ENCODE results near the gene PRMT7. TPM values are rescaled to one million over a fixed set of nuclear protein-coding genes. Genes with fewer than 3 reads are reported as not detected.

The PRMT7 gene
- polyA plus RNA-seq, 3 donors, result 15.0 to 41.1 (median 15.2) TPM

GRCh38 chr16:68397710-68398201, 86.9 kb downstream of the PRMT7 start:
- no peak overlapping the region for H3K4me3 ChIP-seq (replicated peaks in 1 of 3; ENCODE audit: low read depth in 2 of 3, low read length in 3 of 3)
- WGBS (ENCODE audit: insufficient coverage), result 86% methylated on average over 4 of the region's 6 CpGs
- no peak overlapping the region for H3K27ac ChIP-seq (ENCODE audit: low read depth in 1 of 2, low read length in 2 of 2)
- Mint-ChIP-seq H3K4me1 (no peaks in the 10 kb centered on the region), H3K4me3 (no peak overlapping the region), H3K9me3 (no peaks in the 10 kb centered on the region), H3K36me3 (no peaks in the 10 kb centered on the region), H3K27me3 (ENCODE audit: low read depth in 3 of 3) (peaks cover 1 to 10% (median 3%) of the 10 kb centered on the region in 3 donors), H3K27ac (peak overlapping the region in 1 of 7 donors; percentile 33)
- H3K36me3 ChIP-seq (replicated peaks in 1 of 2; ENCODE audit: control insufficient read depth in 1 of 2, insufficient read depth in 2 of 2, low read length in 2 of 2), result no peaks in the 10 kb centered on the region
- TF ChIP-seq CTCF (IDR thresholded peaks at IDR 0.05), result no peak
- no peak overlapping the region for H3K9ac ChIP-seq (ENCODE audit: insufficient read depth, low read length, poor library complexity, severe bottlenecking)
- DNase-seq, result no peak
- no peaks in the 10 kb centered on the region for H4K20me1 ChIP-seq (ENCODE audit: insufficient read depth, low read length)
- intact Hi-C loops (cut with micrococcal nuclease), result no loop called here
- no peaks in the 10 kb centered on the region for H3K9me3 ChIP-seq (replicated peaks in 1 of 2; ENCODE audit: control insufficient read depth in 1 of 2, insufficient read depth in 1 of 2, low read length in 2 of 2)
- no peak overlapping the region for H2AFZ ChIP-seq (ENCODE audit: insufficient read depth, low read depth, low read length, poor library complexity, severe bottlenecking)
- no peaks in the 10 kb centered on the region for H3K27me3 ChIP-seq (ENCODE audit: control insufficient read depth in 2 of 2, insufficient read depth in 2 of 2, low read length in 2 of 2)
- no peak overlapping the region for H3K4me2 ChIP-seq (replicated peaks; ENCODE audit: extremely low read depth, low read length, poor library complexity, severe bottlenecking)
- H3K4me1 ChIP-seq (ENCODE audit: control insufficient read depth in 1 of 2, insufficient read depth in 2 of 2, low read length in 2 of 2), result no peaks in the 10 kb centered on the region
- H3K79me2 ChIP-seq (ENCODE audit: insufficient read depth, low read length), result no peaks in the 10 kb centered on the region

GRCh38 chr16:68399456-68399855, 88.6 kb downstream of the PRMT7 start:
- no peaks in the 10 kb centered on the region for H3K36me3 Mint-ChIP-seq
- H3K27ac Mint-ChIP-seq, result no peak overlapping the region

More at GRCh38 chr16:68399456-68399855, 88.6 kb downstream of the PRMT7 start:
- Histone ChIP-seq H3K4me3 (replicated peaks in 1 of 3; ENCODE audit: low read depth in 2 of 3, low read length in 3 of 3) (no peak overlapping the region), H3K9ac (ENCODE audit: insufficient read depth, low read length, poor library complexity, severe bottlenecking) (no peak overlapping the region), H3K36me3 (replicated peaks in 1 of 2; ENCODE audit: control insufficient read depth in 1 of 2, insufficient read depth in 2 of 2, low read length in 2 of 2) (no peaks in the 10 kb centered on the region), H3K27me3 (ENCODE audit: control insufficient read depth in 2 of 2, insufficient read depth in 2 of 2, low read length in 2 of 2) (no peaks in the 10 kb centered on the region), H3K9me3 (replicated peaks in 1 of 2; ENCODE audit: control insufficient read depth in 1 of 2, insufficient read depth in 1 of 2, low read length in 2 of 2) (no peaks in the 10 kb centered on the region), H3K4me2 (replicated peaks; ENCODE audit: extremely low read depth, low read length, poor library complexity, severe bottlenecking) (no peak overlapping the region), H2AFZ (ENCODE audit: insufficient read depth, low read depth, low read length, poor library complexity, severe bottlenecking) (no peak overlapping the region), H4K20me1 (ENCODE audit: insufficient read depth, low read length) (no peaks in the 10 kb centered on the region), H3K79me2 (ENCODE audit: insufficient read depth, low read length) (no peaks in the 10 kb centered on the region), H3K27ac (ENCODE audit: low read depth in 1 of 2, low read length in 2 of 2) (no peak overlapping the region), H3K4me1 (ENCODE audit: control insufficient read depth in 1 of 2, insufficient read depth in 2 of 2, low read length in 2 of 2) (no peaks in the 10 kb centered on the region)
- H3K4me3 Mint-ChIP-seq, result no peak overlapping the region
- peaks cover 1 to 10% (median 3%) of the 10 kb centered on the region in 3 donors for H3K27me3 Mint-ChIP-seq (ENCODE audit: low read depth in 3 of 3)
- TF ChIP-seq CTCF (IDR thresholded peaks at IDR 0.05), result no peak
- intact Hi-C loops (cut with micrococcal nuclease), result no loop called here
- H3K4me1 Mint-ChIP-seq, result no peaks in the 10 kb centered on the region
- WGBS (ENCODE audit: insufficient coverage), result 93% methylated on average over 3 of the region's 3 CpGs
- no peak for DNase-seq
- no peaks in the 10 kb centered on the region for H3K9me3 Mint-ChIP-seq

All from CD14-positive monocyte (primary cell).